ENCODE measurements around the gene SPSB4. TPM values are rescaled to one million over a fixed set of nuclear protein-coding genes. Genes with fewer than 3 reads are reported as not detected.

SPSB4 gene
- total and polyA plus RNA-seq, 2 donors (not counting 3 experiments of a cell fraction or from before 2014, with no cell fraction given): 0.06 to 0.22 TPM

DNA sequence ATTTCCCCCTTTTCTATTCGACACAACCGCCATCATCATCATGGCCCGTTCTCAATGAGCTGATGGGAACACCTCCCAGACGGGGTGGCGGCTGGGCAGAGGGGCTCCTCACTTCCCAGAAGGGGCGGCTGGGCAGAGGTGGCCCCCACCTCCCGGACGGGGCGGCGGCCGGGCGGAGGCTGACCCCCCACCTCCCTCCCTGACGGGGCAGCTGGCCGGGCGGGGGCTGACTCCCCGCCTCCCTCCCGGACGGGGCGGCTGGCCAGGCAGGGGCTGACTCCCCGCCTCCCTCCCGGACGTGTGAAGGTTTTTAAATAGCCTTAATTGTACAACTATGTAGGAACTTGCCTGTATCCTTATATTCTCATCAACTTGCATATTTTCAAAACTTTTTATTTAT lies 20.9 kb upstream of the SPSB4 start:
- no peaks in the 10 kb centered on the region for H3K9me1 ChIP-seq (replicated peaks; ENCODE audit: control insufficient read depth, extremely low read depth, insufficient read depth, low read length)
- no peak overlapping the region for H3K4me2 ChIP-seq (ENCODE audit: insufficient read depth, low read length)
- dilution Hi-C loops (cut with MboI; ENCODE audit: extremely low pct_ligation_motif_present, low sequenced_read_pairs): no loop called here
- no peaks in the 10 kb centered on the region for H3K9me3 ChIP-seq (replicated peaks; ENCODE audit: control insufficient read depth, insufficient read depth, low read length)
- intact Hi-C loops (cut with micrococcal nuclease): no loop called here
- H3K4me1 ChIP-seq (ENCODE audit: control insufficient read depth, extremely low read depth, insufficient read depth, low read length): no peaks in the 10 kb centered on the region
- DNase-seq (ENCODE audit: low read depth, low spot score): no peak
- no TSS peak for BruUV-seq (replicated peaks)
- no peaks in the 10 kb centered on the region for H3K36me3 ChIP-seq (ENCODE audit: control insufficient read depth in 2 of 2, extremely low read depth in 1 of 2, insufficient read depth in 2 of 2, low read length in 2 of 2)
- TF ChIP-seq POLR2AphosphoS5 (IDR thresholded peaks at IDR 0.05; ENCODE audit: insufficient read depth, low read depth, low read length): no peak
- no peak for TF ChIP-seq MYC (IDR thresholded peaks at IDR 0.05; ENCODE audit: low read depth, low read length)
- TF ChIP-seq, protein P1, sequence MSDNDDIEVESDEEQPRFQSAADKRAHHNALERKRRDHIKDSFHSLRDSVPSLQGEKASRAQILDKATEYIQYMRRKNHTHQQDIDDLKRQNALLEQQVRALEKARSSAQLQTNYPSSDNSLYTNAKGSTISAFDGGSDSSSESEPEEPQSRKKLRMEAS (IDR thresholded peaks at IDR 0.05; ENCODE audit: insufficient read depth, insufficient read length): no peak
- TF ChIP-seq EZH2 (IDR thresholded peaks at IDR 0.05; ENCODE audit: borderline replicate concordance, low read depth, low read length, severe bottlenecking): no peak
- no peak for TF ChIP-seq GATA2 (IDR thresholded peaks at IDR 0.05; ENCODE audit: insufficient read depth, insufficient read length, low read depth, low read length)
- TF ChIP-seq JUN (IDR thresholded peaks at IDR 0.05; ENCODE audit: borderline replicate concordance, insufficient read depth, insufficient read length, low read depth): no peak
- no peak for TF ChIP-seq FOS (IDR thresholded peaks at IDR 0.05; ENCODE audit: borderline replicate concordance, insufficient read depth, low read length)
- TF ChIP-seq POLR2A (IDR thresholded peaks at IDR 0.05; ENCODE audit: low read depth, low read length): no peak
- TF ChIP-seq CTCF (IDR thresholded peaks at IDR 0.05; ENCODE audit: extremely low read depth in 1 of 2, insufficient read depth in 1 of 2, low read depth in 1 of 2, low read length in 2 of 2): no peak
- H3K79me2 ChIP-seq (ENCODE audit: control insufficient read depth, insufficient read depth, low read length): no peaks in the 10 kb centered on the region
- no peak for FAIRE-seq
- no peak overlapping the region for H3K4me3 ChIP-seq (replicated peaks in 1 of 3; ENCODE audit: insufficient read depth in 1 of 3, low read depth in 1 of 3, low read length in 3 of 3)
- H3K27ac ChIP-seq (ENCODE audit: insufficient read depth, low read depth, low read length): no peak overlapping the region
- no peak overlapping the region for H2AFZ ChIP-seq (ENCODE audit: low read depth, low read length)
- H3K27me3 ChIP-seq (ENCODE audit: control insufficient read depth in 2 of 2, insufficient read depth in 2 of 2, low read length in 2 of 2): peaks cover 0 to 2% of the 10 kb centered on the region in 2 experiments
- no peaks in the 10 kb centered on the region for H4K20me1 ChIP-seq (replicated peaks; ENCODE audit: control insufficient read depth, extremely low read depth, insufficient read depth, low read length)
- CTCF ChIA-PET: no interaction called here
- no peak overlapping the region for H3K9ac ChIP-seq (replicated peaks; ENCODE audit: extremely low read depth, insufficient read depth, low read length)
- POLR2A ChIA-PET: no interaction called here
